Glomerular visceral epithelial cell (primary cell): ENCODE data around the gene NRF1.
"Not testable (repeated sequence)": the region's sequence is repeated elsewhere in the genome, so short reads cannot be mapped to it uniquely, and the experiment has no call there.

Source experiments
- DNase-seq: peaks from one replicate; pipeline ENCODE4 v3.0.0-alpha.2; 2016; ENCODE audit errors: extremely low spot score

The NRF1 gene

DNA sequence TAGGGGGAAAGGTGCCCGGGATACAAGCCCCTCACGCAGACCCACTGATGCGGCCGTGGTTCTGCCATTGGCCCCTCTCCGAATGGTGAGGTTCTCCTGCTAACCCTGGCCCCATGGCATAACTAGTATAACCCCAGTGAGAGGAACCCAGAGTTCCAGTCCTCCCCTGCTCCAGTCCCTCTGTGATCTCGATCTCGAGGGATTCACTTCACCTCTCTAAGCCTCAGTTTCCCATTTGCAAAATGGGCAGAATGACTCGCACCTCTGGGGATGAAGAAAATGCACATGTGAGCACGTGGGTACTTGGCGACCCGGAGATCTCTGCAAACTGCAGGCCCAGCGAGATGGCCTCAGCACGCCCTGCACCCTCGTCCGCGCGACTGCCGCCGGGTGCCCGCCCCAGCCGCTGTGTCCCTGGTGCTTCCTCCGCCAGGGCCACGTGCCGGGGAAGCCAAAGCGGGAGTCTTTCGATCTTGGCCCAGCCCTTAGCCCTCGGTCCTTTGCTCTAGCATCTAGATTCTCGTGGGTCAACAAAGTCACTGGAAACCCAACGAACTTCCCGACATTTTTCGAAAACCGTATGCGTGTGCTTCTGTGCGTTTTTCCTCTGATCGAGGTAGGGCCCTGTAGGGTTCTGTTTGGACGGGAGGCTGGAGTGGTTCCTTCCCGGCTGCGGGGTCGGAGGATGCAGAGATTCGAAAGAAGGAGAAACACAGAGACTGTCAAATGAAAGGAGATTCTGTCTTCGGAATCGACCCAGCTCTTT lies 171.5 kb downstream of the NRF1 start:
- DNase-seq = no peak

DNA sequence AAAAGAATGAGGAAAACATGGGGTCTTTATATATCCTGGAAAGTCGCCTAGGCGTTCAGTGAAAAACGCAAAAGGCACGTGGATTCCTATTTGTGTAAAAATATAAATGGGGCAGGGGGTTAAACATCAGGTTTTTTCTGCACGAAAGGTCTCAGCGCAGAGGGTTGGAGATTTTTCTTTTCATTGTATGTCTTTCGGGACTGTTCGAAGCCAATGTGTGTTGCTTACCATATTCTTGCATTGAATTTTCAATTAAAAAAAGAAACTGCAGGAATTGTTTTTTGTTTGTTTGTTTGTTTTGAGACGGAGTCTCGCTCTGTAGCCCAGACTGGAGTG lies 172.0 kb downstream of the NRF1 start:
- no peak for DNase-seq

DNA sequence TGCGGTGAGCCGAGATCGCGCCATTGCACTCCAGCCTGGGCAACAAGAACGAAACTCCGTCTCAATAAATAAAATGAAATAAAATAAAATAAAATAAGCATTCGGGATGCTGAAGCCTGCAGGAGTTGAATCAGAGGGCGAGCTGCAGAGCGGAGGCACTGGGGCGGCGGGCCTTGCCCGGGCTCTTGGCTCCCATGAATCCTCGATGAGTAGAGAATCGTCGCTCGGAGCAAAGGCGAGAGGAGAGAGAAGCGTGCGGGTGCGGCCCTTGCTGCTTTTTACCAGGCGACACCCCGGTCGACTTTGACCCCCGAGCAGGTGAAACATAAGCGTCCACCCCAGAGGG lies 172.9 kb downstream of the NRF1 start:
- DNase-seq = no peak

DNA sequence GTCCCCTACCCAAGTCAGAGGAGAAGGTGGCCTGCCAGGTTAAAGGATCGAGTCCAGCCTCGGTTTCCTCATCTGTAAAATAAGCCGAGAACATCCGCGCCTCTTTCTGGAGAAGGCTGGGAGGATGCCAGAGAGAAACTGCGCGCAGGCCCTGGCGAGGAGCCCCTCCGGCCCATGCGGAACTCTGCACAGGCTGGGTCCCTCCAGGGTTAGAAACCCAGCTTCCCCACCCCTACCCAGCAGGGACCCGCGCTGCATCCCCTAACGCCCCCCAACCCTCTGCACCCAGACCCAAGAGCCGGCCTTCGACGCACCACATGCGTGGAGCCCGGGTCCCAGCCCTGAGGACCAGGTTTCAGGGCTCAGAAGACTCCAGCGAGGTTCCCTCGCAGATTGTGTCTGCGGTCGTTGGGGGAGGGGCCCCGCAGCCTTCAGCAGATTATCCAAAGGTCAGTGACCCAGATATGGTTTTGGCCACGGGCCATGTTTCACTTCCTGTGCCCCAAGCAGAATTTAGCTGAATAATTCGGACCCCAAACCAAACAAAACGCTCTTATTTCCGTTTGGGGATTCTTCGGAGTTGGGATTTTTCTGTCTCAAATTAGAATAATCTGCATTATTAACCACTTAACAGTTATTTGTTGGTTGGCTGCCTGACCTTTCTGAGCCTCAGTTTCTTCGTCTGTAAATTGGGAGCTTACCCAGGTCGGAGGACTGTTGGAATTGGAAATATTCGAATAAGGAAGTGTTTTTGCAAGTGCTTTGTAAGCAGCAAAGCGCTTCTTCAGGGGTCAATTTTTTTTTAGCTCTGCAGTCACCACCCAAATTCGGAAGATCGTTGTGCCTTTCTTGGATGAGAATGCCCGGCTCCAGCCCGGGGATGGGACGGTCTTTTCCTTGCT lies 173.5 kb downstream of the NRF1 start:
- no peak for DNase-seq

DNA sequence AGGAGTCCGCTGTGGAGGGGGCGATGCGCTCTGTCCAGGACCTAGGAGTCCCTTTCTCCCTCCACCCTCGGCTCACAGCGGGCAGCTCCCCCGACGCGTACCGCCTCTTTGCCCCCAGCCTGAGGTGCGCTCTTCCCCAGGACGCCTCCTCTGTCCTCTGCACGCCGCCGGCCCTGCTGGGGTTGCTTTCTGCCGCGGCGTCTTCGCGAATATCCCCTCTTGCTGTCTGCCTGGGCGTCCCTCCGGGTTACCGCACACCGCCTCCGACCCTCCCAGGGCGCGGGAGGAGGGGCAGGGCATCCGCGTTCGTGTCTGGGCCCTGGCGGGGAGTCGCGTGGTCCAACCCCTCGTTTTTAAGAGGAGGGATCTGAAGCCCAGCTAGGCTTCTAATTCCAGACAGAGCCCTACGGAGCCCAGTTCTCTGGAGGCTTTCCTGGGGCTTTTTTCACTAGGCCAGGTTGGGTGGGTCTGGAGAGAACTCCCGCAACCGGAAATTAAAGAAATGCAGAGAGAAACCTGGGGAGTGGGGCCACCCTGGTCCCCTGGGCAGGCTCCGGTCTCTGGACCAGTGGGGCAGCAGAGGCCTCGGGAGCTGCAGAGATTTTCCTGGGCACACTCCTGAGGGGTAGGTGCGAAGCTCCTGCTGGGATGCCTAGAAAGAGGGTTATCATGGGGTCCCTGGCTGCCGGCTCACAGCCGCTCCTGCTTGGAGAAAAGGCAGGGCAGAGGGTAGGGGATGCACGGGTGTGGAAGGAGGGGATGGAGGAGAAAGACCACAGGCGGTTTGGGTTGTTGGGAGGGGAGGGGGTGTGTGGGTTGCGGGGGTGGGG lies 174.4 kb downstream of the NRF1 start:
- no peak for DNase-seq

DNA sequence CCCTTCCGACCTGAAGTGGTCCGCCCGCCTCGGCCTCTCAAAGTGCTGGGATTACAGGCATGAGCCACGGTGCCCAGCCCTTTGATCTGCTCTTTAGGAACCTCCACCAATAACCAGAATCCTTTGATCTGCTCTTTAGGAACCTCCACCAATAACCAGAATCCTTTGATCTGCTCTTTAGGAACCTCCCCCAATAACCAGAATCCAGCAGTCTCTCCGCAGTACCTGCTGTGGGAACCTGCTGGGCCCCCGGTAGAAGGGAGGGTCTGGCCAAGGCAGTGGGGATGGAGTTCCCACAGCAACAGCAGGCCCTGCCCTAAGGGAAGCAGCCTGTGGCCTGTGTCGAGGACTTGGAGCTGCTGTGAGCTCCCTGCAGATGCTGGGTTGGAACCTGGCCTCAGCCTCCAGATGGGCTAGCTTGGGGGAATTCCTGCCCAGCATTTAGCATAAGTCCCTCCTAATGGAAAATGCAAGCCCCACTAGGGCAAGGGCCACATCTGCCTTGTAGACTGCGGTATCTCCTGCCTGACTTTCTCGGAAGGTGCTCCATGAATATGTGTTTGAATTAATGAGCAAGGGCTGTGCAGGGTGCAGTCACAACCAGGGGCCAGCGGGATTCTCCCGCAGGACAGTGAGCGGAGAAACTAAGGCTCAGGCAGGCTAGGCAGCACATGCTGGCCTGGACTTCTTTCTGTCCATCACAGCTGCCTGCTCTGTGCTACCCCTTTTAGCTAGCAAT lies 175.5 kb downstream of the NRF1 start:
- DNase-seq = no peak

DNA sequence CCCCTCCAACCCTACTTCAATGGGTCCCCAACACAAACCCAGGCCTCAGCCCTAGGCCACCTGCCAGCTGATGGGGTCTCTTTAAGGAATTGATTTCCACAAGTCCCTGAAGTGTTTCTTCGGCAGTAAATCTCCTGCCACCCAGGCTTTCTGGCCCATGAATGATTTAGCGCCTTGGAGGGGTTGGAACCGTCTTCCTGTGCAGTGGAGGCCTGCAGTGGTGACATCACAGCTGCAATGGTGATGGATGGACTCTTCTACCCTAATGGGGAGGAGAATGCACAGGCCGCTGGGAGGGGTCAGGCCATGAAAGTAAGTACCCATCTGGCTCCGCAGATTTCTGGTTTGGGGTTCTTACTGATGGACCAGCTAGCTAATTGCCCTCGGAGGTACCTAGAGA lies 177.5 kb downstream of the NRF1 start:
- DNase-seq = no peak

DNA sequence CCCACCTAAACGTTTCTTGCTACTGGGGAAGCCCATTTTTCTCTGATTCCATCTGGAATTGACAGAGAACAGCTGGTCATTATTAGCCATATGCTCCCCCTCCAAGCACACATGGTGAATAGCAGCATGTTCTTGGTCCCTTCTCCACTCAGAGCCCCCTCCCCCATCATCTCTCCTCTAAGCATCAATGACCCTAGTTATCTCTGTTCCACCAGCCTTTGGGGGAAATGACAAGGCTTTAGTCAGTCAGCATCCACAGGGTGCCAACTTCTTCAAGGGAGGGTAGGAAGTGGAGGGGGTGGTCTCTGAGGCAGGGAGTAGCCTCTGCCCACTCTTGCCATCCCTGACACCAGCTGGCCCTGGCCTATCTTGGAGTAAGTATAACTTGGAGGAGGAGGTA lies 178.1 kb downstream of the NRF1 start:
- DNase-seq = no peak

DNA sequence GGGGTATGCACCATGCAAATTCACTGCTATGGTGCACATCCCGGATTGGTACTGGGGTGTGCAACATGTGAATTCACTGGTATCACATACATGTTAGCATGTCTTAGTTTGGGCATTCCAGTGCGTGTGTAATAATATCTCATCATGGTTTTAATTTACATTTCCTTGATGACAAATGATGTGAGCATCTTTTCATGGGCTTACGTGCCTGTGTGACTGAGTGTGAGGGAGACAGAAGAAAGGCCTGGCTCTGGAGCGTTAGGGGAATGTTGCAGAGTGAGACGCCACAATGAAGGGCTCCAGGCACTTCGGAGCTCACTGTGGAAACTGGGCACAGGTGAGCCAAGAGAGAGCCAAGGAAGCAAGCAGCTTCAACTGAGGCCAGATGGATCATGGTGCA lies 178.6 kb downstream of the NRF1 start:
- DNase-seq = no peak

DNA sequence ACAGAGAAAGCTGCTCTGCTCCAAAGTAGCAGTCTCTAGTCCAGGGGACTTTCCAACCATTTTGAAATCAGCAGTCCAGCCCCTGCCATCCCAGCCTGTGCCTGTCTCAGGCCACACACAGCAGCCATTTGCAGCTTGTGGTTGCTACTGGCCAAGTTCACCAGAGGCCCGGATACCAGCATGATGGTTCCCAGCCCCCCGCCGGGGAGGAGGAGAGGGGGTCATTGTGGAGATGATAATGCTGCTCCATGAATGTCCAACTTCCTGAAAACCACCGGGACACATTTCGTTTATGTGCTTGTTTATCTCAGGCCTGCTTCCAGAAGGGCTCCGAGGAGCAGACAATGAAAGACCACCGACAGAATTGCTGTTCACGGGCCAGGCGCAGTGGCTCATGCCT lies 181.2 kb downstream of the NRF1 start:
- no peak for DNase-seq

DNA sequence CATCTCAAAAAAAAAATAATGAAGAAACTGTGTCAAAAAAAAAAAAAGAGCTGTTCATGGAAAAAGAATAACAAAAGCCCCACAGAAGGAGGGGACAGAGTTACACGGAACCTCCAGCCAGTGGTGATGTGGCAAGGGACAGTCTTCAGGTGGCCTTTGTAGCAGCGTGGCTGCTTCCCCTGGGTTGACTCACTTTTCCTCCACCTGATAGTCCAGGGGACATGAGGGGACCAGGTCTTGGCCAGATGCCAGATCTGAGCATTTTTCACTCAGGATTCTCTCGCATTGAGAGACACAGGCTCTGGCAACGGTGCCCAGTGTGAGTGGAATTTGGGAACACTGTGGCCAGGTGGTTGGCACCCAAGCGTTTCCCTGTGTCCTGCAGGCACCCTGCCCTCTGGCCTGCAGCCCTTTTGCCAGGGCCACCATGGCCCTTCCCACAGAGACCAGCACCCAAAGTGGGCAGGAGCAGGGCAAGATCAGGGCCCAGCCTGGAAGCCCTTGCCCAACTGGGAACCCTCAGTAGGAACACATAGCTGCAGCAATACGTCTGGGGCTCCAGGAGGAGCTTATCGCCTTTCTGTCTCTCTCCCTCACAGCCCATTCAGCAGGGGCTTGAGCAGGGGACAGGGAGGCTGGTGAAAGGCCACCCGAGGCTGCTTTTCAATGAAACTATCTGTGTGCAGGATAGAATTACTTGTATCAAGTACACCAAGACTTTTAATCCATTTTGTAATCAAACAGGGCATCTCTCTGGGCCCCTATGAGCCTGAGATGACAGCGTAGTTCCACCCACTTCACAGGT lies 182.2 kb downstream of the NRF1 start:
- no peak for DNase-seq

DNA sequence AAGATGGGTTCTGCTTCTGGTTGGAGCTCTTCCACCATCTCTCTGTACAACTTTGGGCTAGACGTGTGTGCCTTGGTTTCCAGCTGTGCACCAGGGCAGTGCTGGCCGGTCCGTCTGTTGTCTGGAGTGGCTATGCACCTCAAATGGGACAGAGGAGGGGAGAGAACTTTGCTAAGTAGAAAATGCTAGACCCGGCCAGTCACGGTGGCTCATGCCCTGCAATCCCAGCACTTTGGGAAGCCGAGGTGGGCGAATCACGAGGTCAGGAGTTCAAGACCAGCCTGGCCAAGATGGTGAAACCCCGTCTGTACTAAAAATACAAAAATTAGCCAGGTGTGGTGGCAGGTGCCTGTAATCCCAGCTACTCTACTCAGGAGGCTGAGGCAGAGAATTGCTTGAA lies 182.9 kb downstream of the NRF1 start:
- DNase-seq = not testable (repeated sequence)

DNA sequence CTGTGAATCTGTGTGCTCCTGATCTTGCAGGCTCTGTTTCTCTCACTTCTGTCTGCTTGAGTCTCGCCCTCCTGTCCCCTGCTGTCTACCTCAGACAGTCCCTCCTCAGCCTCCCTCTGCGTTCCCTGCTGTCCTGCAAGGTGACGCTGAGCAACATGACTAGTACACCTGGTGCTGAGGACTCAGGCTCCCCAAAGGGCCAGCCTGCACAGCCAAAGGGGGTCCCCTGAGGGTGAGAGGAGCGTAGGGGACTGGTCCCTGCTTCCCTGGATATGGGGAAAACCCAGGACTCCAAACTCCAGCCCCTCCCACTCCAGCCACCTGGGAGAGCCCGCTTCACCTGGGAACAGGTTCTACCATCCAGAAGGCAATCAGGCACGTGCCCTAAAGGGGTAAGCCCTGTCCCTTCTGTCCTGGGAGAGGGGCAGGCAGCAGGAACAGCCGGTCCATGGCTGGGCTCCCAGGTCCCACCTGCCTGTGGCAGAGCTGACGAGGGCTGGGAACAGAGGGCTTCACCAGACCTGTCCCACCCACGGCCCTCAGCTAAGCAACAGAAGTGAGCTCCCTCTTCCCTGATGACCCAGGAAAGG lies 184.8 kb downstream of the NRF1 start:
- no peak for DNase-seq

DNA sequence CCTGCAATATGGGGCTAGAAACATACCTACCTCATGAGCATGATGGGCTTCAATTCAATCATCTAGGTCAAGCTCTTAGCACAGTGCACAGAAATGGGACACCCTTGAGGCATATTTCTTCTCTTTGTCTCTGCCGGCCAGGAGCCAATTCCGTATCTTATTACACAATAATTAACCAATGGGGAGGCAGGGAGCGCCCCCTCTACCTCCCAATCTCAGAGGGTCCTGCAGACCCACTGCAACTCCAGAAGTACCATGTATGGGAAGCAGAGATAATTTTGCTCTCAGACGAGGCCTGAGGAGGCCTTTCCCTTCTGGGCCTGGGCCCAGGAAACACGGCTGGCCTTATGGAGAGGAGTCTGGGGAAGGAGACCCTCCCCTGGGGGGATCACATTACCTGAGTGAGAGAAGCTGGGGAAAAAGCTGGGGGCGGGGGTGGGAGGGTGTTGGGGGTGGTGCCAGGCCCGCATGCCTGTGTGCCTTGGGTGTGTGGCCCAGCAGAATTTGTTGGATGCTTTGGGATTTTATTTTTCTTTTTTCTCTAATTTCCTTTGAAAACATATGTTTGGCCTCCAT lies 185.8 kb downstream of the NRF1 start:
- no peak for DNase-seq

DNA sequence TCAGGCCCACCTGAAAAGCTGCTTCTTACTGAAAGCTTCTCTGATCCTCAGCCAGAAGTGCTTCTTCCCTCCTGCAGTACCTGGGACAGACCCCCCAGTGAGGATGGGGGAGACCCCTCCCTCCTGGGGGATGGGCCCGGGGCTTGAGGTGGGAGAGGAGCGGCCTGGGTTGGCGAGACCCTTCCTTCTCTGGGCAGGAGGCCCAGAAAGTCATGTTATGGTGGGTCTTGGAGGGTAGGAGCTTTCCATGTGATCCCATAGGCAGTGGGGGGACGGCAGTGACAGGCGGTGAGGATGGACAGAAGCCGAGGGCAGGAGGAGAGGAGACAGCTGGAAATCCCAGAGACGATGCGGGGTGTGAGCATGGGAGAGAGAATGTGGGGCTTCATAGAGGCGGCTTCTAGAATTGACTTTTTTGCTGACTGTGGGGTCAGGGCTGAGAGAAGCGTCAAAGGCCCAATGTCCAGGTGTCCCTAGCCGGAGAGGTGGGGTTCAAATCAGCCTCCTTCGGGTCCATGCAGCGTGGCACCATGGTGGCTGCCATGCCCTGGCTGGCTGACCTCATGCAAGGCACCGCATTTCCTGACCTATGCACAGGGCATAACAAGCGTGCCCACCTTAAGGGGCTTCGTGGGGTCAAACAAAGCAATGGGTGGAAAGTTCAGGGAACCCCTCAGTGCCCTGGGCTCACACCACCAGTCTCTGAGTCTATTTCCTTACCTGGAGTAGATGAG lies 187.3 kb downstream of the NRF1 start:
- DNase-seq = no peak

DNA sequence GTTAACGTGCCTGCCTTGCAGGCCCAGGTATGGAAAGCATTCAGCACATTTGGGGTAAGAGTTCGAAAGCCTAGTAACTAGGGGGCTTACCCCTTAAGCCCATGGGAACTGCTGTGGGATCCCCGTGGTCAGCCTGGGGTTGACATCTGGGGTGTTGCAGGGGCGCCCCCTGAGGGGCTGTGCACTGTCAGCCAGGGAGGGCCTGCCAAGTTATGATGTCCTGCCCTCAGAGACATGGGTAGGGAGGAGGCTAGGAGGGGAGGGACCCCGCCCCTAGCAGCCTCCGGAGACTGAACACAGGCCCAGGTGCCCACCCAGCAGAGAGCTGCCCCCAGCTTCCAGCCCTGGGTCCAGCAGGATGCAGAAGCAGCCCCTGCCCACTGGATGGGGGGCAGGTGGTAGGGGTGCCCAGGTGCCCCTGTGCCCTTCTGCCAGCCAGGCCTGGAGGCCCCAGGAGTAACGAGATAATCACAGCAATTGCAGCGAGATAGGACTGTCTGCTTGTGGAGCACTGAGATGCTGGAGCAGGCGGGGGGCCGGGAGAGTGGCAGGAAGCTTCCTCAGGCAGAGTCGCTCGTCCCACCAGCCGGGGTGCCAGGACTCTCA lies 187.9 kb downstream of the NRF1 start:
- no peak for DNase-seq

DNA sequence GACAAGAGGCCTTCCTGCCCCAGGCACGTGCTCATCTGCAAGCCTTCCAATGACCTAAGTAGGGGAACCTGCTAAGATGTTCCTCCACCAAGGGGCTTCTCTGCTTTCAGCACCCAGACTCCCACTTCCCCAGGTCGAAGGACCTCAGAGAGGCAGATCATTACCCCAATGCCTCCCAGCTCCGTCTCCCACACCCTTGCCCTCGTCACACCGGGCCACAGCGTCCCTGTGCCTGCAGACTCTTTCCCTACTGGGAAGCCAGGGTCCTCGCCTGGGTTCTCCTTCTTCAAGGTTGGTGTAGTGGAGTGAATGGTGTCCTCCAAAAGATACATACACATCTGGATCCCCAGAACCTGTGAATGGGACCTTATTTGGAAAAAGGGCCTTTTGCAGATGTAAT lies 189.4 kb downstream of the NRF1 start:
- no peak for DNase-seq

DNA sequence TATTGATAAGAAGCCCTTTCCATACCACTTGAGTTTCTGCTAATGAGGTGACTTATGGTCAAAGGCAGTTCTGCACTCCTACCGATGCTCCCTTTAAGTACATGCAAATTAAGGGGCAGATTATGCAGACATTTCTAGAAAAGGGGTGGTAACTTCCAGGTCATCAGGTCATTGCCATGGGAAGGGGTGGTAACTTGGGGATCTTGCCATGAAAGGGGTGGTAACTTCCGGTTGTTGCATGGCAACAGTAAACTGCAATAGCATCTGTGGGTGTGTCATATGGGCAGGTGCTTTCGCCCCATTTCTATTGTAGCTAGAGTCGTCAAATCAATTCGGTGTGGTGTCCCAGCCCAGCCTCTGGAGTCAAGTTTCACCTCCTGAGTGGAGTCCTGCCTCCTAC lies 190.4 kb downstream of the NRF1 start:
- no peak for DNase-seq

DNA sequence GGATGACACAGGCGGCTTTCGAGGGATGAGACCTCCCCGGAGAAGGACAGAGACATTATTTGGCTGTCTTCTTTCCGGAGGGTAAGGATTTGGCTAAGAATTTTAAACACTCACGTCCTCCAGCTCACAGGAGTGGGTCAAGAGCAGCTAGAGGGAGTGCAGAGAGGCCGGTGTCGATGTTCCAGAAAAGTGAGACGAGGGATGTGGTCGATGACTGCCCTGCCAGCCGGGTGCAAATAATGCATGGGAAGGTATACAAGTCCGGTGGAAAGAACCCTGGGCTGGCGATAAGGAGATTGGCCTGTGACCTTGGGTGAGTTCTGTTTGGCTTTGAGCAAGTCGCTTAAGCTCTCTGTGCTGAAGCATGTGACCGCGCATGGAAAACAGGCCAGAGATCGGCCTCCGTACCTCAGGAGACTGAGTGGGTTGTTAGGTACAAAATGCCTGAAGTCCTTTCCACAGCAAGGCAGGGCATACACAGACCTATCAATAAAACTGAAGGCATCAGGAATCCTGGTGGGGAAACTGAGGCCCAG lies 192.1 kb downstream of the NRF1 start:
- no peak for DNase-seq
